VCaP (cell line): Measurements from ENCODE around the gene FRMD8.

Experiments
- H3K27ac ChIP-seq: fragments of 450-650 bp; 2 replicates; pipeline ENCODE4 v1.5.1; 2017
- CTCF ChIP-seq: fragments of 450-650 bp; conservative IDR thresholded peaks from 2 replicates; pipeline ENCODE4 v1.5.1; 2017; ENCODE audit warnings: mild to moderate bottlenecking, moderate library complexity

The FRMD8 gene

DNA sequence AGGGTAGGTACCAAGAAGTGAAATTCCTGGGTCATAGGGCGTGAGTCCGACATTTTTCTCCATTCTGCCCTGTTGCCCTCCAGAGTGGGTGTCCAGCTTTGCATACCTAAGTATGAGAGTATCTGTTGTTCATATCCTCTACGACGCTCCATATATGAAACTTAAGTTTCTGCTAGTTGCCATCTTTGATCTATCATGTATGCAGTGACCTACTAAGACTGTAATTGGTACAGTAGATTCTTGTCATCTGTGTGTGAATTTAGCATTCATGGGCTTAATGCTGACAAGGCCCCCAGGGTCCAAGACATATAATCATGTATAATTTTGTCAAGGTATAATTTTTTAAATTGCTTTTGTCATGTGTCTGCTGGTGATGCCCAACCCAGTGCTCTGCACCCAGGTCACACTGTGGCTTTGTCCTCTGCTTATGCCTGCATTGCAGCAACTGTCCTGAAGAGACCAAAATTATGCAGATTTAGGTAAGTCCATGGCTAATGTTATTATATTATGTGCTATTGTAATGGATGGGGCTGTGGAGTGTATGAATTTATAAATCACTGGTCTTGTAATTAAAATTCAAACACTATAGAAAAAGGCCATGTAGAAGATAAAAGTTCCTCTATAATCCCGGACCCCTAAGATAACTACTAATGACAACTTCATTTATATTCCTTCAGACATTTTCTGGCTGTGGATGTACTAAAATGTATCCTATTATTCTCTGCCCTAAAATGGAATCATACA lies 48.4 kb downstream of the FRMD8 start:
- no peak for TF ChIP-seq CTCF
- peak overlapping the region; percentile 100 for H3K27ac ChIP-seq

GRCh38 chr11:65435411-65435931 lies 49.0 kb downstream of the FRMD8 start:
- peak overlapping the region; percentile 100 for H3K27ac ChIP-seq
- peak; percentile 13; the same call in 1 of the 2 replicates for TF ChIP-seq CTCF

DNA sequence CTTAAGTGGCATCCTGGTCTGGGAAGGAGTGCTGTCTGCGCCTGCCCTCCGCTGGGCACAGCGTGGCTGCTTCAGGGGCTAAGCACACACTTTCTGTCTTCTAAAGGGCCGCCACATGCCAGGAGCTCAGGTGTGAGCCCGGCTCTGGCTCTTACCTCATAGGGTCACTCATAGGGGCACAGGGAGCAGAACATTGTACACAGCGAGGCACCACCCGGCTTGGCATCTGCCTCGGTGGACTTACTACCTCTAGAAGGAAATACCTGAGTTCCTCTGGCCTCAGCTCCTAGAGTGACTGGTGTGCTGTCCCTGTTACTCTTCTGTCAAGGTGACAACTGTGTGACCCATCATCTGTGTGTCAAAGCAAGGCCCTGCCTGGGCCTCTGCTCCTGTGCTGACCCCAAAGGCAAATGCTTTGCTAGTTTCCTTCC lies 49.6 kb downstream of the FRMD8 start:
- H3K27ac ChIP-seq: peak overlapping the region; percentile 100
- no peak for TF ChIP-seq CTCF

DNA sequence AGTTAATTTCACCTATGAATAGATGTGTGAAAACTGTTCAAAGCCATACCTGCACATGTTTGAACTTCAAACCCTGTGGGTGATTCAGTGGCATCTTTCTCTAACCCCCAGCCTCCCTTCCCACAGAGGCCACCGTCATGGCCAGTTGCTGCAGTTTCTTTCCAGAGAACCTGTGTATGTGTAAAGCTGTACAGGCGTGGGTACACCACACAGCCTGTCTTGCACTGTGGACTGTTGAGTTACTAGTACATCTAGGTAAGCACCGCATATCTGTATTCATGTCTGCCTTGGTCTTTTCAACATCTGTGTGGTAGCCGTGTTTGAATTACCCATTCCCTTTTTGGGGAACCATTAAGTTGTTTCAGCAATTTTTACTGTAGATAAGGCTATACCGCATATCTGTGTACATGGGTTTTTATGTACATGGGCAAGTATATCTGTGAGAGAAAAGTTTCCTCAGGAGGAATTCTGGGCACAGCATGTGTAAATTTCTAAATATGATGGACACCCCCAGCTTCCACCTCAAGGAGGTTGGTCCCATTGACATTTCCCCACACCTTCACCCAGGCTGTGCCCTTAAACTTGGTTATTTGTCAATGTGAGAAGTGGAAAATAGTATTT lies 50.1 kb downstream of the FRMD8 start:
- peak overlapping the region; percentile 100 for H3K27ac ChIP-seq
- no peak for TF ChIP-seq CTCF

- H3K27ac ChIP-seq: peak overlapping the region; percentile 65
- no peak for TF ChIP-seq CTCF
Measured at GRCh38 chr11:65437436-65438227, 51.2 kb downstream of the FRMD8 start.

- TF ChIP-seq CTCF: no peak
Measured at GRCh38 chr11:65438257-65439151, 52.1 kb downstream of the FRMD8 start.

More at GRCh38 chr11:65438257-65439151, 52.1 kb downstream of the FRMD8 start:
- H3K27ac ChIP-seq: peak overlapping the region; percentile 65
